OCI-LY7 (cell line): ENCODE measurements around the gene MRPL42. TPM values are rescaled to one million over a fixed set of nuclear protein-coding genes. Genes with fewer than 3 reads are reported as not detected.

Experiments
- BruUV-seq: library from RNA; stranded (reverse); fragments of 400-500 nt; replicated peaks from 2 replicates; lab custom pipeline; 2021; lab: Mats Ljungman, UMichigan
- CTCF ChIA-PET: fragments of 300-600 bp; sonication (Branson Sonifier 250); formaldehyde crosslinking; loops from one replicate; lab custom pipeline; 2022; ENCODE audit warnings: antibody characterized with exemption; ENCODE audit not compliant: unreplicated experiment; lab: Charles Lee
- POLR2A ChIA-PET: fragments of 300-600 bp; sonication (Branson Sonifier 250); formaldehyde crosslinking; loops from one replicate; lab custom pipeline; 2022; ENCODE audit warnings: antibody characterized with exemption; lab: Charles Lee
- DNase-seq: peaks from one replicate; pipeline ENCODE4 v3.0.0-alpha.2; 2015; ENCODE audit warnings: low spot score
- H2AFZ ChIP-seq: fragments of 200-600 bp; sonication (generic), shearing (Covaris generic); 2 replicates; pipeline ENCODE4 v1.6.1; 2014; ENCODE audit warnings: mild to moderate bottlenecking, antibody characterized with exemption, low read length, moderate library complexity
- H3K27ac ChIP-seq: fragments of 200-600 bp; sonication (generic); 2 replicates; pipeline ENCODE4 v1.5.1; 2014; ENCODE audit warnings: mixed run types, low read depth, mild to moderate bottlenecking, moderate library complexity, low read length, inconsistent platforms; ENCODE audit not compliant: poor library complexity, severe bottlenecking
- H3K36me3 ChIP-seq: fragments of 200-600 bp; sonication (generic); 2 replicates; pipeline ENCODE4 v1.6.1; 2014; ENCODE audit warnings: mild to moderate bottlenecking, antibody characterized with exemption, low read length, moderate library complexity, mixed read lengths; ENCODE audit not compliant: insufficient read depth
- H3K4me1 ChIP-seq: fragments of 200-600 bp; sonication (generic); 2 replicates; pipeline ENCODE4 v1.5.1; 2014; ENCODE audit warnings: mild to moderate bottlenecking, low read length; ENCODE audit not compliant: insufficient read depth, poor library complexity, severe bottlenecking
- H3K4me2 ChIP-seq: fragments of 200-600 bp; sonication (generic); 2 replicates; pipeline ENCODE4 v1.6.1; 2014; ENCODE audit warnings: mild to moderate bottlenecking, low read length
- H3K4me3 ChIP-seq: fragments of 200-600 bp; sonication (generic); 2 replicates; pipeline ENCODE4 v1.5.1; 2014; ENCODE audit warnings: mild to moderate bottlenecking, low read depth, low read length; ENCODE audit not compliant: poor library complexity, severe bottlenecking
- H3K79me2 ChIP-seq: fragments of 200-600 bp; sonication (generic); 2 replicates; pipeline ENCODE4 v1.6.1; 2016; ENCODE audit warnings: low read depth, mild to moderate bottlenecking, low read length, moderate library complexity, mixed read lengths; ENCODE audit not compliant: insufficient read depth
- H3K9me2 ChIP-seq: fragments of 200-600 bp; sonication (generic); 2 replicates; pipeline ENCODE4 v1.6.1; 2016; ENCODE audit warnings: mild to moderate bottlenecking, low read length, mixed read lengths; ENCODE audit not compliant: insufficient read depth
- H3K9me3 ChIP-seq: fragments of 200-600 bp; sonication (generic); 2 replicates; pipeline ENCODE4 v1.6.1; 2014; ENCODE audit warnings: mild to moderate bottlenecking, mixed run types, low read length, mixed read lengths
- H4K20me1 ChIP-seq: fragments of 200-600 bp; sonication (generic); 2 replicates; pipeline ENCODE4 v1.6.1; 2014; ENCODE audit warnings: mild to moderate bottlenecking, antibody characterized with exemption, low read length, moderate library complexity, mixed read lengths; ENCODE audit not compliant: insufficient read depth
- EZH2phosphoT487 ChIP-seq: fragments of 200-600 bp; sonication (generic); IDR thresholded peaks from 2 replicates; pipeline ENCODE4 v1.6.1; 2018; ENCODE audit warnings: low read depth, borderline replicate concordance, mild to moderate bottlenecking, mixed run types, antibody characterized with exemption, low read length, moderate library complexity, mixed read lengths
- intact Hi-C: fragments of 100-400 bp; cut with micrococcal nuclease; formaldehyde crosslinking; loops from one replicate; pipeline ENCODE4 v1.10.0; 2022; ENCODE audit not compliant: unreplicated experiment
- total RNA-seq, 2 experiments: library from RNA; depleted of rRNA in 1 of 2; stranded (reverse); fragments of >200 nt in 1 of 2; shearing (Covaris generic) in 1 of 2; gene quantifications; 2 replicates each; pipeline ENCODE4 v1.2.3, GENCODE V29; 2014 to 2022
- TF ChIP-seq, protein P1 (sequence below): fragments of 200-600 bp; sonication (generic); conservative IDR thresholded peaks from 2 replicates; pipeline ENCODE4 v1.5.1; 2014; ENCODE audit warnings: mild to moderate bottlenecking, antibody characterized with exemption, low read length, moderate library complexity, mixed read lengths

Gene MRPL42
- total RNA-seq, 2 experiments from 2014 or later: 51.3 to 61.6 TPM

DNA sequence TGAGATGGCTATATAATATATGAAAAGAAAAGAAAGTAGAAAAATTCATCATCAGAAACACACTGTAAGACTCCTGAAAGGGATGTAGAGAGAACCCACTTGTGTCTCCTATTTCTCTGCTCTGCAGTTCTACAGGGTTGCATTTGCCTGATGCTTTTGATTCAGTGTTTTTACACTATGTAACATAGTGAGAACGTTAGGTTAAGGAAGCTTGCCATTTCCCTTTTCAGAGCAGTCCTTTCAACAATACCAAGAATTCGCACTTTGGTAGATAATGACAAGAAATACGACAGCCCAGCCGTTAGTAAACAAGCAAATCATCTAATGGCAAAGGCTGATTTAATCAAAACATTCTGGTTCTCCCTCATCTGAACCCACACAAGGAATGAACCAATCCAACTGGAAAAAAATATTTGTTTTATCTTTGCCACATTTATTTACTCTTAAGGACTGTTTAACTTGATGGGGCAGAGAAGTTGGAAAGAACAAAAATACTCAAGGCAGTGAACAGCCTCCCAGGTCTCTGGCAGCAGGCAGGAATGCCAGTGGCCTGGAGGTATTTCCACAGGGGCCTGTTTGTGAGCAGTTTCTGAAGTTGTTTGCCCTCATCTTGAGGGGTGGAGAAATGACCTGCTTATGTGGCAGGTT is 74.4 kb downstream of the MRPL42 start:
- Histone ChIP-seq H3K4me1 (peaks cover 11% of the 10 kb centered on the region), H3K36me3 (no peaks in the 10 kb centered on the region), H3K79me2 (no peaks in the 10 kb centered on the region), H3K27ac (no peak overlapping the region), H3K4me3 (no peak overlapping the region), H2AFZ (no peak overlapping the region), H4K20me1 (no peaks in the 10 kb centered on the region), H3K9me2 (no peaks in the 10 kb centered on the region), H3K4me2 (no peak overlapping the region), H3K9me3 (no peaks in the 10 kb centered on the region)
- no TSS peak for BruUV-seq
- ChIA-PET POLR2A (interaction anchor here (0.7 kb wide), 1 partner anchor 1668 kb away, joined by 3 read pairs; no protein-coding TSS in a partner anchor), CTCF (no interaction called here)
- no peak for DNase-seq
- no peak for TF ChIP-seq EZH2phosphoT487
- TF ChIP-seq, protein P1, sequence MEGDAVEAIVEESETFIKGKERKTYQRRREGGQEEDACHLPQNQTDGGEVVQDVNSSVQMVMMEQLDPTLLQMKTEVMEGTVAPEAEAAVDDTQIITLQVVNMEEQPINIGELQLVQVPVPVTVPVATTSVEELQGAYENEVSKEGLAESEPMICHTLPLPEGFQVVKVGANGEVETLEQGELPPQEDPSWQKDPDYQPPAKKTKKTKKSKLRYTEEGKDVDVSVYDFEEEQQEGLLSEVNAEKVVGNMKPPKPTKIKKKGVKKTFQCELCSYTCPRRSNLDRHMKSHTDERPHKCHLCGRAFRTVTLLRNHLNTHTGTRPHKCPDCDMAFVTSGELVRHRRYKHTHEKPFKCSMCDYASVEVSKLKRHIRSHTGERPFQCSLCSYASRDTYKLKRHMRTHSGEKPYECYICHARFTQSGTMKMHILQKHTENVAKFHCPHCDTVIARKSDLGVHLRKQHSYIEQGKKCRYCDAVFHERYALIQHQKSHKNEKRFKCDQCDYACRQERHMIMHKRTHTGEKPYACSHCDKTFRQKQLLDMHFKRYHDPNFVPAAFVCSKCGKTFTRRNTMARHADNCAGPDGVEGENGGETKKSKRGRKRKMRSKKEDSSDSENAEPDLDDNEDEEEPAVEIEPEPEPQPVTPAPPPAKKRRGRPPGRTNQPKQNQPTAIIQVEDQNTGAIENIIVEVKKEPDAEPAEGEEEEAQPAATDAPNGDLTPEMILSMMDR: no peak
- intact Hi-C loops: no loop called here

DNA sequence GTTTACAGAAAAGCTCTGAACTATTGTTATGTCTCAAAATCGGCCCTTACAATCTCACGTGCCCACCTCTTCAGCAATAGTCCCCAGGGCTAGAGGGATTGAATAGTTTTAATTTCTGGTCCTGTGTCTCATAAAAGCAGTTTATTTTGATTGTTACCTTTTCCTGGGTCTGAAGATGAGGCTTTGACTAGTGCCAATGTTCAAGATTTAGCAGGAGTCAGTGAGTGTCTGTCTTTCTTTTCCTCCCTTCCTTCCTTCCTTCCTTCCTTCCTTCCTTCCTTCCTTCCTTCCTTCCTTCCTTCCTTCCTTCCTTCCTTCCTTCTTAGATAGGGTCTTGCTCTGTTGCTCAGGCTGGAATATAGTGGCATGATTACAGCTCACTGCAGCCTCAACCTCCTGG is 80.5 kb downstream of the MRPL42 start:
- Histone ChIP-seq H3K9me3 (no peaks in the 10 kb centered on the region), H3K4me3 (no peak overlapping the region), H3K4me1 (no peaks in the 10 kb centered on the region), H3K27ac (no peak overlapping the region), H3K36me3 (no peaks in the 10 kb centered on the region), H3K9me2 (no peaks in the 10 kb centered on the region), H3K79me2 (no peaks in the 10 kb centered on the region), H4K20me1 (no peaks in the 10 kb centered on the region), H3K4me2 (no peak overlapping the region), H2AFZ (no peak overlapping the region)
- no peak for DNase-seq
- no TSS peak for BruUV-seq
- no peak for TF ChIP-seq EZH2phosphoT487
- TF ChIP-seq, protein P1: no peak
- ChIA-PET POLR2A (no interaction called here), CTCF (no interaction called here)
- intact Hi-C loops: no loop called here

DNA sequence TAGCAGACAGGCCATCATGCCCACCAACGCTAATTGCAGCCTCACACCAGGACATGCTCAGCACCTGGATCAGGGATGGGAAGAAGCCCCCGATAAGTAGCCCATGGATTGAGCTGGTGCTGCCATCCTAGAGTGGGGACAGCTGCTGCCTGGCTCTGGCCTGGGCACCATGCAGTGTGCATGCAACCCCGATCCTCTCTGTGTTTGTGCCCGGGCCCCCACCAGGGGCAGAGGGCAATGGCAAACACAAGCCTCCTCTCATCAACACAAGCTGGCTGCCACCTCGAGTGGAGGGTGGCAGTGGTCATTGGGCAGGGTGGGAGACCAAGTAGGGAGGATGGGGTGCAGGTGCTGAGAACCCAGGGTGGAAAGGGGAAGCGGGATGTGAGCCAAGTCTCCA is 81.9 kb downstream of the MRPL42 start:
- CTCF ChIA-PET: no interaction called here
- no peak for DNase-seq
- intact Hi-C loops: no loop called here
- no TSS peak for BruUV-seq
- no peaks in the 10 kb centered on the region for H3K4me1 ChIP-seq
- H3K27ac ChIP-seq: no peak overlapping the region
- no peaks in the 10 kb centered on the region for H3K79me2 ChIP-seq
- H3K4me2 ChIP-seq: no peak overlapping the region
- no peaks in the 10 kb centered on the region for H3K9me2 ChIP-seq
- POLR2A ChIA-PET: no interaction called here
- TF ChIP-seq, protein P1: no peak
- TF ChIP-seq EZH2phosphoT487: no peak
- no peak overlapping the region for H3K4me3 ChIP-seq
- no peaks in the 10 kb centered on the region for H3K36me3 ChIP-seq
- H3K9me3 ChIP-seq: no peaks in the 10 kb centered on the region
- H2AFZ ChIP-seq: no peak overlapping the region
- no peaks in the 10 kb centered on the region for H4K20me1 ChIP-seq
